Immature natural killer cell (primary cell): ENCODE data around the gene HTT-AS. TPM values are rescaled to one million over a fixed set of nuclear protein-coding genes. Genes with fewer than 3 reads are reported as not detected.
A peak's percentile ranks its signal among the peaks of the same experiment; 100 is the strongest.

ENCODE experiments used
- DNase-seq, 3 donors: peaks; one replicate each; pipeline ENCODE4 v3.0.0; 2022; ENCODE audit warnings: mixed read lengths in 1 of 3
- H3K27ac Mint-ChIP-seq, 6 donors: one replicate each; pipeline ENCODE4 v1.8.0; 2020; ENCODE audit warnings: mixed read lengths in 6 of 6, mild to moderate bottlenecking in 5 of 6, inconsistent platforms in 4 of 6, moderate library complexity in 3 of 6
- H3K27me3 Mint-ChIP-seq, 3 donors: one replicate each; pipeline ENCODE4 v1.8.0; 2020 to 2021; ENCODE audit warnings: low read depth in 3 of 3, mild to moderate bottlenecking in 3 of 3, mixed read lengths in 3 of 3, moderate library complexity in 3 of 3, inconsistent platforms in 1 of 3
- H3K36me3 Mint-ChIP-seq, 3 donors: one replicate each; pipeline ENCODE4 v1.8.0; 2020; ENCODE audit warnings: mixed read lengths in 3 of 3, inconsistent platforms in 2 of 3, mild to moderate bottlenecking in 2 of 3
- H3K4me1 Mint-ChIP-seq, 2 donors: one replicate each; pipeline ENCODE4 v1.8.0; 2020; ENCODE audit warnings: inconsistent platforms in 2 of 2, mild to moderate bottlenecking in 2 of 2, mixed read lengths in 2 of 2, moderate library complexity in 1 of 2
- H3K4me3 Mint-ChIP-seq, 5 donors: one replicate each; pipeline ENCODE4 v1.8.0; 2020; ENCODE audit warnings: mild to moderate bottlenecking in 5 of 5, mixed read lengths in 5 of 5, inconsistent platforms in 3 of 5, moderate library complexity in 3 of 5
- H3K9me3 Mint-ChIP-seq, 6 donors: one replicate each; pipeline ENCODE4 v1.8.0; 2020; ENCODE audit warnings: mild to moderate bottlenecking in 6 of 6, mixed read lengths in 6 of 6, inconsistent platforms in 4 of 6, moderate library complexity in 3 of 6
- polyA plus RNA-seq, 3 donors: library from polyadenylated mRNA; unstranded; fragments of 300-500 nt; fragmentation: Illumina TruSeq; gene quantifications; one replicate each; pipeline ENCODE4 v1.2.3, GENCODE V29; 2021

Gene HTT-AS
- polyA plus RNA-seq, 3 donors from 2014 or later, result not detected

GRCh38 chr4:3022651-3023050 lies 51.7 kb downstream of the HTT-AS start:
- no peak overlapping the region for H3K4me3 Mint-ChIP-seq
- no peak overlapping the region for H3K27ac Mint-ChIP-seq
- H3K36me3 Mint-ChIP-seq, result peaks cover 0 to 10% (median 5%) of the 10 kb centered on the region in 3 donors
- peaks cover 0 to 2% (median 0%) of the 10 kb centered on the region in 6 donors for H3K9me3 Mint-ChIP-seq
- H3K27me3 Mint-ChIP-seq, result peaks cover 0 to 11% (median 7%) of the 10 kb centered on the region in 3 donors
- H3K4me1 Mint-ChIP-seq, result no peaks in the 10 kb centered on the region
- DNase-seq, result no peak

GRCh38 chr4:3022112-3022511 lies 52.2 kb downstream of the HTT-AS start:
- Mint-ChIP-seq H3K4me3 (no peak overlapping the region), H3K27me3 (peaks cover 0 to 12% (median 7%) of the 10 kb centered on the region in 3 donors), H3K36me3 (peaks cover 0 to 10% (median 5%) of the 10 kb centered on the region in 3 donors), H3K9me3 (peaks cover 0 to 2% (median 0%) of the 10 kb centered on the region in 6 donors), H3K4me1 (no peaks in the 10 kb centered on the region), H3K27ac (no peak overlapping the region)
- no peak for DNase-seq

GRCh38 chr4:3021627-3022026 lies 52.7 kb downstream of the HTT-AS start:
- H3K4me3 Mint-ChIP-seq, result no peak overlapping the region
- H3K27ac Mint-ChIP-seq, result no peak overlapping the region
- no peak for DNase-seq
- H3K9me3 Mint-ChIP-seq, result peaks cover 0 to 2% (median 0%) of the 10 kb centered on the region in 6 donors
- peaks cover 0 to 13% (median 5%) of the 10 kb centered on the region in 3 donors for H3K36me3 Mint-ChIP-seq
- no peaks in the 10 kb centered on the region for H3K4me1 Mint-ChIP-seq
- H3K27me3 Mint-ChIP-seq, result peaks cover 0 to 12% (median 7%) of the 10 kb centered on the region in 3 donors

- peaks cover 0 to 12% (median 7%) of the 10 kb centered on the region in 3 donors for H3K27me3 Mint-ChIP-seq
- H3K27ac Mint-ChIP-seq, result peak overlapping the region in 1 of 6 donors; percentile 77
- no peaks in the 10 kb centered on the region for H3K4me1 Mint-ChIP-seq
- no peak overlapping the region for H3K4me3 Mint-ChIP-seq
- DNase-seq, result no peak
- H3K36me3 Mint-ChIP-seq, result peaks cover 0 to 14% (median 5%) of the 10 kb centered on the region in 3 donors
- H3K9me3 Mint-ChIP-seq, result peaks cover 0 to 2% (median 0%) of the 10 kb centered on the region in 6 donors
Measured at GRCh38 chr4:3021127-3021526, 53.2 kb downstream of the HTT-AS start.

- DNase-seq, result no peak
- Mint-ChIP-seq H3K27me3 (peaks cover 0 to 12% (median 7%) of the 10 kb centered on the region in 3 donors), H3K9me3 (peaks cover 0 to 2% (median 0%) of the 10 kb centered on the region in 6 donors), H3K36me3 (peaks cover 0 to 14% (median 5%) of the 10 kb centered on the region in 3 donors), H3K27ac (no peak overlapping the region), H3K4me1 (no peaks in the 10 kb centered on the region), H3K4me3 (no peak overlapping the region)
Measured at GRCh38 chr4:3019145-3019846, 55.0 kb downstream of the HTT-AS start.

GRCh38 chr4:3017504-3017903 lies 56.8 kb downstream of the HTT-AS start:
- no peaks in the 10 kb centered on the region for H3K9me3 Mint-ChIP-seq
- peaks cover 0 to 8% (median 5%) of the 10 kb centered on the region in 3 donors for H3K36me3 Mint-ChIP-seq
- H3K27ac Mint-ChIP-seq, result no peak overlapping the region
- H3K4me1 Mint-ChIP-seq, result no peaks in the 10 kb centered on the region
- peaks cover 0 to 14% (median 2%) of the 10 kb centered on the region in 3 donors for H3K27me3 Mint-ChIP-seq
- no peak for DNase-seq
- H3K4me3 Mint-ChIP-seq, result no peak overlapping the region

- peaks cover 0 to 5% (median 0%) of the 10 kb centered on the region in 3 donors for H3K36me3 Mint-ChIP-seq
- no peak overlapping the region for H3K4me3 Mint-ChIP-seq
- peaks cover 0 to 14% (median 2%) of the 10 kb centered on the region in 3 donors for H3K27me3 Mint-ChIP-seq
- H3K4me1 Mint-ChIP-seq, result no peaks in the 10 kb centered on the region
- H3K9me3 Mint-ChIP-seq, result no peaks in the 10 kb centered on the region
- DNase-seq, result no peak
- peak overlapping the region in 2 of 6 donors; percentile 22 to 72 for H3K27ac Mint-ChIP-seq
Measured at GRCh38 chr4:3016961-3017360, 57.4 kb downstream of the HTT-AS start.

GRCh38 chr4:3013839-3014350 lies 60.4 kb downstream of the HTT-AS start:
- Mint-ChIP-seq H3K36me3 (peaks cover 0 to 7% (median 0%) of the 10 kb centered on the region in 3 donors), H3K9me3 (no peaks in the 10 kb centered on the region), H3K4me3 (no peak overlapping the region), H3K27ac (no peak overlapping the region), H3K27me3 (peaks cover 0 to 8% (median 7%) of the 10 kb centered on the region in 3 donors), H3K4me1 (no peaks in the 10 kb centered on the region)
- DNase-seq, result no peak

Other genes starting within 250 kb of the HTT-AS start
- 100 to 1,000 TPM; 207 to 318 (median 314) TPM for gene ADD1, start 230.7 kb downstream of the HTT-AS start, polyA plus RNA-seq
- gene NOP14, start 111.1 kb downstream of the HTT-AS start, polyA plus RNA-seq, result 10 to 100 TPM in 1 of 3 donors, 1 to 10 TPM in 2; 1.3 to 19.2 (median 5.0) TPM
- 1 to 10 TPM; 2.7 to 4.4 (median 4.0) TPM for gene GRK4, start 111.0 kb downstream of the HTT-AS start, polyA plus RNA-seq
- gene HTT, start 143 bp upstream of the HTT-AS start, polyA plus RNA-seq, result 10 to 100 TPM in 1 of 3 donors, 1 to 10 TPM in 2; 5.3 to 16.9 (median 6.2) TPM
- gene MSANTD1, start 174.6 kb upstream of the HTT-AS start, polyA plus RNA-seq, result not detected
- 1 to 10 TPM in 2 of 3 donors, not detected in 1; 2.5 to 2.7 TPM for gene RGS12, start 218.5 kb upstream of the HTT-AS start, polyA plus RNA-seq